GM21390 (cell line): ENCODE results near the gene SLC25A10.

Source experiments
- ATAC-seq: cut with Tn5 transposase; IDR thresholded peaks from one replicate; pipeline ENCODE4 v1.9.1; 2021; ENCODE audit not compliant: unreplicated experiment

Gene SLC25A10

DNA sequence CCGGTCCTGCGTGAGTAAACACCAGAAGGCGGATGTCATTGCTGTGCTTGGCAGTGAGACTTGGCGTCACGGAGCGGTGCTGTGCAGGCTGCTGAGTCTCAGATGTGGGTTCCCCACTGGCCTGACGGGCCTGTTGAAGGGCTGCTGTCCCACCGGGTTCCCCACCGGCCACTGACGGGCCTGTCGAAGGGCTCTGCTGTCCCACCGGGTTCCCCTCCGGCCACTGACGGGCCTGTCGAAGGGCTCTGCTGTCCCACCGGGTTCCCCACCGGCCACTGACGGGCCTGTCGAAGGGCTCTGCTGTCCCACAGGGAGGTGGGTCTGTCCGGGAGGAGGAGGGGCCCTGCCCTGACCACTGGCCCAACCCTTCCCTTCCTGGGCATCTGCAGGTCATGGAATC lies 25.5 kb upstream of the SLC25A10 start:
- no peak for ATAC-seq

- ATAC-seq: no peak
Observed at GRCh38 chr17:81687770-81688541, 24.1 kb upstream of the SLC25A10 start.

DNA sequence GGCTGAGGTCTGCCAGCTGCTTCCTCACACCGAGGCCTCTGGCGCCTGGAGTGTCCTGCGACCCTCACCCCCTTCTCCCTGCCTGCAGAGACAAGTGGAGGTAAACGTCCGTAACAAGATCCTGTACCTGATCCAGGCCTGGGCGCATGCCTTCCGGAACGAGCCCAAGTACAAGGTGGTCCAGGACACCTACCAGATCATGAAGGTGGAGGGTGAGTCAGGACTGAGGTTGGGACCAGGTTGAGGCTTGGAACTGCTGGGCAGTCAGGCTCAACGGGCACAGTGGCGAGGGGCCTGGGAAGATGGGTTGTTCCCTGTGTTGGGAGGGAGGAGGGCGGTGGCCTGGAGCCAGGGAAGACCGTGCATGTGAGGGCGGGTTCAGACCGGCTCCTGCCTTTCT lies 23.5 kb upstream of the SLC25A10 start:
- ATAC-seq: no peak

DNA sequence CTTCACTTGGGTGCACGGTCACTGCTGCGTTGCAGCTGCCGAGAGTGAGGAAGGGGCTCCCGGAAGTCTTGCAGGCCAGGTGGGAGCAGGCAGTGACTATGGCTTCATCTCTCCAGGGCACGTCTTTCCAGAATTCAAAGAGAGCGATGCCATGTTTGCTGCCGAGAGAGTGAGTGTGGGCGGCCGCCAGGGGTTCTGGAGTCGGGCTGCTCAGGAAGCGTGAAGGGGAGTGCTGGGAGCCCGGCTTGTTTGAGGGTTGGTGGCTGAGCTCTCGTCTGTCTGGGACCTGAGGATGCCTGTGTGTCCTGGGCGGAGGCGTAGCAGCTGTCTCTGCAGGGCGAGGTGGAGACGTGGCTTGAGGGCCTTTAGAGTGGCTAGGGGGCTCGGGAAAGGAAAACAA lies 22.0 kb upstream of the SLC25A10 start:
- no peak for ATAC-seq

DNA sequence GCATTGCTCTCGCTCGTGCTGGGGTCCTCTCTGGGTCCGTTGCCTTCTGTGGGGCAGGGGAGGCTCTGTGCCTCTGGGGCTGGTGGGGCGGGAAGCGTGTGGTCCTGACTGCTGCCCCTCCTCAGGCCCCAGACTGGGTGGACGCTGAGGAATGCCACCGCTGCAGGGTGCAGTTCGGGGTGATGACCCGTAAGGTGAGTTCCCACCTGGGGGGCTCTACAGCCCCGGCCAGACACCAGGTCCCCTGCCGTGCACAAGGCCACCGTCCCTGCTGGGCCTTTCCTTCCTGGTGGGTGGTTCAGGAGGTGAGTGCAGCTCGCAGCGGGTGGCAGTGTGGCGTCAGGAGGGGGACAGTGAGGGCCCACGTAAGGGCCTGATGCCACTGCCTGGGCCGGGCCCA lies 21.5 kb upstream of the SLC25A10 start:
- ATAC-seq: no peak

GRCh38 chr17:81691196-81691595 lies 20.9 kb upstream of the SLC25A10 start:
- no peak for ATAC-seq

DNA sequence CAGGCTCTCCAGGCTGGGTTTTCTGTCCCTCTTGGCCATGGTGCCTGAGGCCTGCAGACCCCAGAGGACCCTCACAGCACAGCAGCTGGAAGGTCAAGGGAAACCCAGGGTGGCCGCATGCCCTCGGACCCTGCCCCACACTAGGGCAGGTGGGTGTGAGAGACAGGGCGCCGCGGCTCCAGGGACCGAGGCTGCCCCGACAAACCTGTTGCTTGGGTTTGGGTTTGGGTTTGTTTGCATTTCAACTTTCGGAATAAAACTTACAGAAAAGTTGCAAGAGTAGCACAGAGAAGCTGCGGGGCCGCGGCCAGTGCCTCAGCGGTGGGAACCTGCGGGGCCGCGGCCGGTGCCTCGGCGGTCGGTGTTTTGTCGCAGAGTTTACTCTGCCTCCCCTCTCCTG lies 20.5 kb upstream of the SLC25A10 start:
- no peak for ATAC-seq

DNA sequence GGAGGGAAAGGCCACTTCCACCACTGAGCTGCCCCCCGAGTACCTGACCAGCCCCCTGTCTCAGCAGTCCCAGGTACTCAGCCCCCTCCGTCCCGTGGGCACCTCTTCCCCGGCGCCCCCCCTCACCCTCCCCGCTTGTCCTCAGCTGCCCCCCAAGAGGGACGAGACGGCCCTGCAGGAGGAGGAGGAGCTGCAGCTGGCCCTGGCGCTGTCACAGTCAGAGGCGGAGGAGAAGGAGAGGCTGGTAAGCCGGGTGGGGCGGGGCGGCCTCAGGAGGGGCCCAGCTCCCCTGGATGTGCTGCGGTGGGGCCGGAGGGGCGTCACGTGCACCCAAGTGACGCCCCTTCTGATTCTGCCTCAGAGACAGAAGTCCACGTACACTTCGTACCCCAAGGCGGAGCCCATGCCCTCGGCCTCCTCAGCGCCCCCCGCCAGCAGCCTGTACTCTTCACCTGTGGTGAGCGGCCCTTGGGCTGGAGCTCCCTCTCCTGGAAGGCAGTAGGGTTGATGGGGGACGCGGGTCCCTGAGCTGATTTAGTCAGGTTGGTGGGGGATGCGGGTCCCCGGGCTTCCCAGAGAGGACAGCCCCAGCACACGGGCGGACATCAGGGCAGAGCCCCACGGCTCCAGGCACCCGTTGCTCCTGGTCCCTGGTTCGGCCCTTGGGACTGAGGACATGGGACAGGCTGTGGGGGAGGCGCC lies 18.4 kb upstream of the SLC25A10 start:
- no peak for ATAC-seq

DNA sequence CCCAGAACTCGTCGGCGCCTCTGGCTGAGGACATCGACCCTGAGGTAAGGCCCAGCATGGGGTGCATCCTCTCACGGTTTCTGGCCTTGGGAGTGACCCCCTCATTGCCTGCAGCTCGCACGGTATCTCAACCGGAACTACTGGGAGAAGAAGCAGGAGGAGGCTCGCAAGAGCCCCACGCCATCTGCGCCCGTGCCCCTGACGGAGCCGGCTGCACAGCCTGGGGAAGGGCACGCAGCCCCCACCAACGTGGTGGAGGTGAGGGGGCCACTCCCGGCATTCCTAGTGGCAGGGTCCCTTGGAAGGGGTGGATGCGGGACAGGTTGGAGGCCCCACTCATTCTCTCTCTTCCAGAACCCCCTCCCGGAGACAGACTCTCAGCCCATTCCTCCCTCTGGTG lies 17.3 kb upstream of the SLC25A10 start:
- no peak for ATAC-seq

DNA sequence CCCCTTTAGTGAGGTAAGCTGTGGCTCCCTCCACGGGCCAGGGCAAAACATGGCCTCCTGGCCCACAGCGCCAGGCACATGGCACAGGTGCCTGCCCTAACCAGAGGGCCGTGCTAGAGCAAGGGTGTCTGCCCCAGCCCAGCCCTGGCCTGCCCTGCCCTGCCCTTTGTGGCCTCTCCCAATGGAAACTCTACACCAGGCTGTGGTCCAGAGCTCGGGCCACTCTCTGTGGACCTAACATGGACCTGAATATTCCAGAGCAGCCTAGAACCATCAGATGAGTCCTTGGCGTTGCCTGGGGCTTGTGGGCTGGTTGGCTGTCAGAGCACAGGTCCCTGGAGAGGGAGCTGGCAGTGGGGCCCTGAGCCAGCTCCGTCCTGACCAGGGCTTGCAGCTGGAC lies 16.9 kb upstream of the SLC25A10 start:
- ATAC-seq: no peak

- no peak for ATAC-seq
Observed at GRCh38 chr17:81695801-81696200, 16.3 kb upstream of the SLC25A10 start.

GRCh38 chr17:81696218-81696941 lies 15.7 kb upstream of the SLC25A10 start:
- ATAC-seq: no peak

DNA sequence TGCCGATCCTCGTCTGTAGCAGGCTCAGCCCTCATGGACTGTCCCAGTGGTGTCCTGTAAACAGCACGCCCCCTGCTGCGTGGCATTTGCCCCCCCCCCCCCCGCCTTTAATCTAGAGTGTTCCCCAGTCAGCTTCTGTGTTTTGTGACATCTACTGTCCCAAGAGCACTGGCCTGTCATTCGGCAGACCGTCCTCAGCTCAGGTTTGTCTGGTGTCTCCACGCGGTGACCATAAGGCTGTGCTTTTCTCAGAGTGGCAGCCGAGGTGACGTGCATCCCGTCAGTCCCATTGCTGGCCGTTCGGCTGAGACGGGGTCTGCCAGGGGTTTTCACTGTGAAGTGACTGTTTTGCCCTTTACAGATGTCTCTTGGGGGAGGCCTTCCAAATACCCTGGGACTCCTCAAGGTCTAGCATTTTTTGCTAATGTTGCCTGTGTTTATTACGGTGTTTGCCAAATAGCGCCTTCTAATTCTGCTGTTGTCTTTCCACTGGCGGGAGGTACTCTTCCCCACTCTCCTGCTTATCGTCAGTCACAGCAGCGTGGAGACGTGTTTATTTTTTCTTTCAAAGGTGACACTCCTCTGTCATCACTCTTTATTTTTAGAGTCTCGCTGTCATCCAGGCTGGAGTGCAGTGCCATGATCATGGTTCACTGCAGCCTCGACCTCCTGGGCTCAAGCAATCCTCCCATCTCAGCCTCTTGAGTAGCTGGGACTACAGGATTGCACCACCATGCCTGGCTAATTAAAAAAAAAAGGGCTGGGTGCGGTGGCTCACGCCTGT lies 14.6 kb upstream of the SLC25A10 start:
- no peak for ATAC-seq

GRCh38 chr17:81700353-81701287 lies 11.5 kb upstream of the SLC25A10 start:
- ATAC-seq: no peak

- no peak for ATAC-seq
Observed at GRCh38 chr17:81701288-81702071, 10.6 kb upstream of the SLC25A10 start.

- ATAC-seq: peak; percentile 78
Observed at GRCh38 chr17:81702934-81703746, 8.9 kb upstream of the SLC25A10 start, which contains the start of gene MRPL12. Gene MRPL12, plus strand, starts transcription at chr17:81703367. Its CDS starts 135 bp downstream, at chr17:81703502.

- peak; percentile 1 for ATAC-seq
Observed at GRCh38 chr17:81703747-81704654, 8.1 kb upstream of the SLC25A10 start.
